SK-N-MC (cell line): Measurements from ENCODE around the gene SNX8.

ENCODE experiments used
- DNase-seq: peaks from one replicate; pipeline ENCODE4 v3.0.0-alpha.2; 2011; ENCODE audit warnings: low read depth, low spot score
- H3K27ac ChIP-seq: fragments of 200-600 bp; sonication (generic); 2 replicates; pipeline ENCODE4 v1.5.1; 2016; ENCODE audit warnings: mixed run types
- H3K36me3 ChIP-seq: fragments of 200-600 bp; sonication (generic); 2 replicates; pipeline ENCODE4 v1.6.1; 2017; ENCODE audit warnings: antibody characterized with exemption, low read length, mixed read lengths; ENCODE audit not compliant: insufficient read depth
- H3K4me3 ChIP-seq: fragments of 200-600 bp; sonication (generic); 2 replicates; pipeline ENCODE4 v1.5.1; 2016
- H3K9ac ChIP-seq: fragments of 200-600 bp; sonication (generic); 2 replicates; pipeline ENCODE4 v1.8.0; 2017; ENCODE audit warnings: mixed run types, mixed read lengths; ENCODE audit not compliant: insufficient read length
- H3K9me3 ChIP-seq: fragments of 200-600 bp; sonication (generic); 2 replicates; pipeline ENCODE4 v1.6.1; 2017; ENCODE audit warnings: low read depth, mild to moderate bottlenecking, antibody characterized with exemption, low read length, moderate library complexity, mixed read lengths
- EZH2 ChIP-seq: fragments of 200-600 bp; sonication (generic); IDR thresholded peaks from one replicate; pipeline ENCODE4 v1.6.1; 2017; ENCODE audit warnings: antibody characterized with exemption
- FOXP2 ChIP-seq: optimal IDR thresholded peaks from 2 replicates; pipeline ENCODE3; 2011; ENCODE audit warnings: mild to moderate bottlenecking, moderate library complexity; ENCODE audit not compliant: insufficient read depth; ENCODE audit errors: extremely low read length, control extremely low read depth
- POLR2AphosphoS5 ChIP-seq: IDR thresholded peaks from 2 replicates; pipeline ENCODE4 v1.6.1; 2012; ENCODE audit warnings: mild to moderate bottlenecking, low read depth, low read length, borderline replicate concordance

SNX8 gene

GRCh38 chr7:2255145-2256139 is 58.8 kb downstream of the SNX8 start:
- TF ChIP-seq POLR2AphosphoS5 (no peak), FOXP2 (no peak), EZH2 (no peak)
- no peak for DNase-seq
- Histone ChIP-seq H3K9ac (no peak overlapping the region), H3K36me3 (peaks cover 3% of the 10 kb centered on the region; the same call in 1 of the 2 replicates), H3K4me3 (no peak overlapping the region), H3K27ac (no peak overlapping the region), H3K9me3 (no peaks in the 10 kb centered on the region)

- no peak for TF ChIP-seq EZH2
- TF ChIP-seq FOXP2: no peak
- TF ChIP-seq POLR2AphosphoS5: no peak
- Histone ChIP-seq H3K27ac (no peak overlapping the region), H3K9me3 (no peaks in the 10 kb centered on the region), H3K9ac (no peak overlapping the region), H3K36me3 (peaks cover 3% of the 10 kb centered on the region; the same call in 1 of the 2 replicates), H3K4me3 (no peak overlapping the region)
- DNase-seq: no peak
Observed at GRCh38 chr7:2254429-2255144, 59.7 kb downstream of the SNX8 start.

- TF ChIP-seq FOXP2: no peak
- TF ChIP-seq EZH2: no peak
- H3K36me3 ChIP-seq: peaks cover 3% of the 10 kb centered on the region; the same call in 1 of the 2 replicates
- no peak overlapping the region for H3K9ac ChIP-seq
- H3K27ac ChIP-seq: no peak overlapping the region
- no peak for DNase-seq
- no peaks in the 10 kb centered on the region for H3K9me3 ChIP-seq
- H3K4me3 ChIP-seq: no peak overlapping the region
Observed at GRCh38 chr7:2253525-2254244, 60.6 kb downstream of the SNX8 start.

- Histone ChIP-seq H3K27ac (no peak overlapping the region), H3K4me3 (no peak overlapping the region), H3K9me3 (no peaks in the 10 kb centered on the region), H3K36me3 (peaks cover 3% of the 10 kb centered on the region; the same call in 1 of the 2 replicates), H3K9ac (no peak overlapping the region)
- TF ChIP-seq POLR2AphosphoS5: no peak
- no peak for TF ChIP-seq EZH2
- no peak for TF ChIP-seq FOXP2
- no peak for DNase-seq
Observed at GRCh38 chr7:2253021-2253420, 61.2 kb downstream of the SNX8 start.

GRCh38 chr7:2251841-2252771 is 62.1 kb downstream of the SNX8 start:
- no peak overlapping the region for H3K4me3 ChIP-seq
- peaks cover 3% of the 10 kb centered on the region; the same call in 1 of the 2 replicates for H3K36me3 ChIP-seq
- no peak overlapping the region for H3K27ac ChIP-seq
- DNase-seq: no peak
- no peak overlapping the region for H3K9ac ChIP-seq
- H3K9me3 ChIP-seq: no peaks in the 10 kb centered on the region
- TF ChIP-seq FOXP2: no peak
- TF ChIP-seq EZH2: no peak
- TF ChIP-seq POLR2AphosphoS5: no peak

GRCh38 chr7:2251381-2251780 is 62.9 kb downstream of the SNX8 start:
- no peak for DNase-seq
- peaks cover 3% of the 10 kb centered on the region; the same call in 1 of the 2 replicates for H3K36me3 ChIP-seq
- H3K9ac ChIP-seq: no peak overlapping the region
- H3K27ac ChIP-seq: no peak overlapping the region
- no peak overlapping the region for H3K4me3 ChIP-seq
- TF ChIP-seq FOXP2: no peak
- TF ChIP-seq EZH2: no peak
- no peak for TF ChIP-seq POLR2AphosphoS5
- H3K9me3 ChIP-seq: no peaks in the 10 kb centered on the region

GRCh38 chr7:2249744-2250323 is 64.4 kb downstream of the SNX8 start:
- Histone ChIP-seq H3K36me3 (peaks cover 6% of the 10 kb centered on the region; the same call in 1 of the 2 replicates), H3K9ac (no peak overlapping the region), H3K4me3 (no peak overlapping the region), H3K9me3 (no peaks in the 10 kb centered on the region), H3K27ac (no peak overlapping the region)
- DNase-seq: no peak
- no peak for TF ChIP-seq EZH2
- no peak for TF ChIP-seq POLR2AphosphoS5
- TF ChIP-seq FOXP2: no peak
